Stimulated activated CD4-positive, alpha-beta T cell treated with anti-CD3 and anti-CD28 coated beads, Interleukin-1b, Interleukin-23, amount 100 ng/mL, for 48 hours (primary cell): ENCODE data around the gene PHYHD1.
"Not testable (repeated sequence)": the region's sequence is repeated elsewhere in the genome, so short reads cannot be mapped to it uniquely, and the experiment has no call there.

Experiments
- DNase-seq: peaks from one replicate; pipeline ENCODE4 v3.0.0-alpha.2; 2020

PHYHD1 gene

GRCh38 chr9:128927731-128928411 lies 7.1 kb downstream of the PHYHD1 start:
- DNase-seq = peak; percentile 41

GRCh38 chr9:128928624-128929023 lies 7.8 kb downstream of the PHYHD1 start:
- DNase-seq = no peak

GRCh38 chr9:128929560-128929959 lies 8.8 kb downstream of the PHYHD1 start:
- no peak for DNase-seq

- DNase-seq = no peak
Observed at GRCh38 chr9:128933731-128934130, 12.9 kb downstream of the PHYHD1 start.

GRCh38 chr9:128936171-128936865 lies 15.5 kb downstream of the PHYHD1 start:
- DNase-seq = no peak

- no peak for DNase-seq
Observed at GRCh38 chr9:128937310-128938165, 16.8 kb downstream of the PHYHD1 start.

- no peak for DNase-seq
Observed at GRCh38 chr9:128940271-128940921, 19.6 kb downstream of the PHYHD1 start.

- no peak for DNase-seq
Observed at GRCh38 chr9:128940946-128941755, 20.4 kb downstream of the PHYHD1 start.

GRCh38 chr9:128943832-128944620 lies 23.2 kb downstream of the PHYHD1 start:
- DNase-seq = no peak

- not testable (repeated sequence) for DNase-seq
Observed at GRCh38 chr9:128944966-128945365, 24.2 kb downstream of the PHYHD1 start.

GRCh38 chr9:128945798-128946501 lies 25.2 kb downstream of the PHYHD1 start:
- no peak for DNase-seq

- DNase-seq = peak; percentile 12
Observed at GRCh38 chr9:128946571-128947276, 25.9 kb downstream of the PHYHD1 start.

- peak; percentile 15 for DNase-seq
Observed at GRCh38 chr9:128947277-128947526, 26.4 kb downstream of the PHYHD1 start.

- DNase-seq = peak; percentile 98
Observed at GRCh38 chr9:128947527-128948301, 26.9 kb downstream of the PHYHD1 start, which contains the start of the genes DOLK and NUP188. Gene DOLK (minus strand): TSS chr9:128947603. CDS start chr9:128947303, 300 bp downstream. Gene NUP188 (plus strand): TSS chr9:128947699. CDS start chr9:128947720, 21 bp downstream.

- not testable (repeated sequence) for DNase-seq
Observed at GRCh38 chr9:128961403-128961802, 40.6 kb downstream of the PHYHD1 start.

- no peak for DNase-seq
Observed at GRCh38 chr9:128969491-128969890, 48.7 kb downstream of the PHYHD1 start.

GRCh38 chr9:128972956-128973355 lies 52.2 kb downstream of the PHYHD1 start:
- DNase-seq = no peak

- DNase-seq = no peak
Observed at GRCh38 chr9:128979111-128979510, 58.3 kb downstream of the PHYHD1 start.

- DNase-seq = no peak
Observed at GRCh38 chr9:128983536-128983935, 62.8 kb downstream of the PHYHD1 start.
